NCI-H526 treated with DMSO at 0.1 percent for 48 hours (cell line): ENCODE data around the gene SUN5.
"Not testable (repeated sequence)": the region's sequence is repeated elsewhere in the genome, so short reads cannot be mapped to it uniquely, and the experiment has no call there.

Experiments
- DNase-seq: peaks from one replicate; lab custom pipeline; 2025; lab: John Stamatoyannopoulos, UW

Gene SUN5, protein sequence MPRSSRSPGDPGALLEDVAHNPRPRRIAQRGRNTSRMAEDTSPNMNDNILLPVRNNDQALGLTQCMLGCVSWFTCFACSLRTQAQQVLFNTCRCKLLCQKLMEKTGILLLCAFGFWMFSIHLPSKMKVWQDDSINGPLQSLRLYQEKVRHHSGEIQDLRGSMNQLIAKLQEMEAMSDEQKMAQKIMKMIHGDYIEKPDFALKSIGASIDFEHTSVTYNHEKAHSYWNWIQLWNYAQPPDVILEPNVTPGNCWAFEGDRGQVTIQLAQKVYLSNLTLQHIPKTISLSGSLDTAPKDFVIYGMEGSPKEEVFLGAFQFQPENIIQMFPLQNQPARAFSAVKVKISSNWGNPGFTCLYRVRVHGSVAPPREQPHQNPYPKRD

DNA sequence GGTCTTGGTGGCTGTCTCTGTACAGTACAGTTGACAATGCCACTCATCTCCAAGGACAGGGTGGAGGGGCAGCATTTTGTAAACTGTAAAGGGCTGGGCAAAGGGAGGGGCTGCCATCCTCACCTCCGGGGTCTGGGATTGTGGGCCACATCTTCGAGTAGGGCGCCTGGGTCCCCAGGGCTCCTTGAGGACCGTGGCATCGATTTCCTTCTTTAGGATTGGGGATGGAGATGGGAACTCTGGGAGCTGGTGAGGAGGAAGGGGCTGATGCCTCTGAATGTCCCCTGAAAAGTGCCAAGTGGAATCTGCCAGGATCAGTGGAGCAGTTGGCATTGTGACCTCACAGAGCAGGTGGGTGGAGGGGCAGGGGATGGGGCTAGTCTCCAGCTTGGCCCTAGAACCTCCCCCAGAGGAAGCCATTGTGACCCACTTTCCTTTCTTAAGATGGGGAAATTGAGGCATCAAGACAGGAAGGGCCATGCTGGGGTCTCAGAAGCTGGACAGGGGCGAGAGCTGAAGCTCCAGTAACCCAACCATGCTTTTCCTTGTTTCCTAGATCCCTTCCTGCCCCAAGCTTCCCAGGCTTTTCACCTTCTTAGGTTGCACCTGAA, at the start of gene SUN5:
Gene SUN5 (minus strand): TSS at position 293 of the 611 bp plus-strand sequence. CDS start 93 bp downstream, at position 200.
- no peak for DNase-seq

DNA sequence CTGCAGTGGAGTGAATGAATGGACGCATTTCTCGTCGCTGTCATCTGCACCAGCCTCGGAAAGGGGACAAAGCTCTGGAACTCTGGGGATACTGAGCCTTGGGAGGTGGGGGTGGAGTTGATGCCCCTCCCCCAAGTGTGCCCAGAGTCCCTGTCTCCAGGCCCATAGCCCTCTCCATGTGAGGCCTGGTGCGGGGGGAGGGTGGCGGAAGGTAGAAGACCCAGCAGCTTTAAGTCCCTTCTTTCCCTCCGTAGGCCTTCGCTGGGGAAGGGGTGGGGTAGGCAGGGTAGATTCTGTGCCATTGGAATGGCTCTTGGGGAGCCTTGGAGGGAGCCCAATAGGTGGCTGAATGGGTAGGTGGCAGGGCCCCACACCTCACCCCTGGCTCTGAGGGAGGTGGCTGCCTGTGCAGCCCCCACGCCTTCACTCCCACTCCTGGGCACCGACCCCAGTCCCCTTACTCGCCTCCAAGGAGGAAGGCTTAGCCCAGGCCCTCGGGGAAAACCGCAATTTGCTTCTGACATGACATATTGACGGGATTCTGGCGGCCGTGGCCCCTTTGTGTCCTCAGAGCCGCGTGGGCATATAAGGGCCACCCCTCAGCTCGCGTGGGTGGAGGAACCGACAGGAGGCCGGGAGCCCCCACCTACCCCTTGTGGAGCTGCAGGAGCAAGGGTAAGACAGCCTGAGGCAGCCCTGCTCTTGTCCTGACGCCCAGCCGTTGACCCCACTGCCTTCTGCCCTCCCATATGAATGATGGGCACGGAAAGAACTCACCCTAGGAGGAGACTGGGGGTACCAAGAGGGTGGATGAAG, 49.3 kb upstream of the SUN5 start, which contains the start of gene BPIFB3:
Gene BPIFB3 (plus strand): TSS at position 613 of the 816 bp plus-strand sequence. CDS start 1,533 bp downstream, outside the sequence.
- DNase-seq: no peak

DNA sequence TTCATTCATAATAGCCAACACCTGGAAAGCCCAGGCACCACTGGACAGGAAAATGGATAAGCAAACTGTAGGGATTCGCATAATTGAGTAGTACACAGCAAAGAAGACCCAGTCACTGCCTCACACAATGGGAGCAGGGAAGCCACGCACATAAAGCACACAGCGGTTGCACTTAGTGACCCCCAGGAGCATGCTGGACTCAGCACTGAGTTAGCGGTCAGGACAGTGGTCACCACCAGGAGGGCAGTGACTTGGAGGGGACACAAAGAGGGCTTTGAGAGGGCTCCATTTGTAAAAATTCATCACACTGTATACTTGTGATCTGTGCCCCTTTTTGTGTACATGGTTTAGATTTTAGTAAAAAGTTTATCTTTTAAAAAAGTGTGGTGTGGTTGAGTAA, 47.1 kb upstream of the SUN5 start:
- DNase-seq: no peak

DNA sequence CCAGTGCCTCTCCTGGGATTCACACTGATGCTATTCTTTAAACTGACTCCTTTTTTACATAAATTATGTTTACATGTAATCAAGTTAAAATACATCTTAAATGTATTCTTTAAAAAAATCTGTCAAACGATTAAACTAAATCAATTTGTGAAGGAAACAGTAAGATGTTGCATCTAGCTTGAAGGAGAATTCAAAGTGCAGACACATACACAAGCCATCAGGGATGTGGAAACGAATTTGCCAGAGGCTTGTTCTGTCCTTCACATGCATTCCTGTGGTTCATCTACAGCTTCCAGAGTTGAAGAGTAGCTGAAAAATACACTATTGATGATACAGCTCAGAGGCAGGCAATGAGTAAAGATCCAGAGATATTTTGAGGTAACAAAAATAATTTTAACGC, 42.2 kb upstream of the SUN5 start:
- no peak for DNase-seq

DNA sequence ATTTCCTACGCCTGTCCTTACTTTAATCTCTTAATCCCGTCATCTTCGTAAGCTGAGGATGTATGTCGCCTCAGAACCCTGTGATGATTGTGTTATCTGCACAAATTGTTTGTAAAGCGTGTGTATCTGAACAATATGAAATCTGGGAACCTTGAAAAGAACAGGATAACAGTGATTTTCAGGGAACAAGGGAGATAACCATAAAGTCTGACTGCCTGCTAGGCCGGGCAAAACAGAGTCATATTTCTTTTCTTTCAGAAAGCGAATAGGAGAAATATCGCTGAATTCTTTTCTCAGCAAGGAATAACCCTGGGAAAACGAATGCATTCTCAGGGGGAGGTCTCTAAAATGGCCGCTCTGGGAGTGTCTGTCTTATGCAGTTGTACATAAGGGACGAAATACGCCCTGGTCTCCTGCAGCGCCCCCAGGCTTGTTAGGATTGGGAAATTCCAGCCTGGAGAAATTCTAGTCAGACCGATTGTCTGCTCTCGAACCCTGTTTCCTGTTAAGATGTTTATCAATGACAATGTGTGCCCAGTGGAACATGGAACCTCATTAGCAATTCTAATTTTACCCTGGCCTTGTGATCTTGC, 41.0 kb upstream of the SUN5 start:
- DNase-seq: not testable (repeated sequence)

DNA sequence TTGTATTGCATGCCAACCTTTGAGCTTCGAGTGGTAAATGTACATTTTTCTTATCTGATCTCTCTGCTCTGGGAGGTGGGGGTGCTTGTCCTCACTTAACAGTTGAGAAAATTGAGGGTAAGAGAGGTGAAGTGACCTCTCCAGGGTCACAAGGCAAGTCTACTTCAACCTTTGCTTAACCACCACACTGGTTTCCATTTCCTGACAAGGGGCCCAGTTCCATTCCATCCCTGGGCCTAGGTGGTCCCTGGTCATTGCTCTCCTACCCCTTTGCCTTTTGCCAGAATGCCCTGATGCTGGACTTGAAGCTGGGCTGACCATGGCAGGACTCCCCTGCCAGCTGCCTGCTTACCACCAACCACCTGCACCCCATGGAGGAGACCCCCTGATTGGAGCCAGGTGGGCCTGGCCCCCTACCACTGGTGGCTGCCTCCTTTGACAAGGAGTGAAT, 39.5 kb upstream of the SUN5 start:
- DNase-seq: no peak

DNA sequence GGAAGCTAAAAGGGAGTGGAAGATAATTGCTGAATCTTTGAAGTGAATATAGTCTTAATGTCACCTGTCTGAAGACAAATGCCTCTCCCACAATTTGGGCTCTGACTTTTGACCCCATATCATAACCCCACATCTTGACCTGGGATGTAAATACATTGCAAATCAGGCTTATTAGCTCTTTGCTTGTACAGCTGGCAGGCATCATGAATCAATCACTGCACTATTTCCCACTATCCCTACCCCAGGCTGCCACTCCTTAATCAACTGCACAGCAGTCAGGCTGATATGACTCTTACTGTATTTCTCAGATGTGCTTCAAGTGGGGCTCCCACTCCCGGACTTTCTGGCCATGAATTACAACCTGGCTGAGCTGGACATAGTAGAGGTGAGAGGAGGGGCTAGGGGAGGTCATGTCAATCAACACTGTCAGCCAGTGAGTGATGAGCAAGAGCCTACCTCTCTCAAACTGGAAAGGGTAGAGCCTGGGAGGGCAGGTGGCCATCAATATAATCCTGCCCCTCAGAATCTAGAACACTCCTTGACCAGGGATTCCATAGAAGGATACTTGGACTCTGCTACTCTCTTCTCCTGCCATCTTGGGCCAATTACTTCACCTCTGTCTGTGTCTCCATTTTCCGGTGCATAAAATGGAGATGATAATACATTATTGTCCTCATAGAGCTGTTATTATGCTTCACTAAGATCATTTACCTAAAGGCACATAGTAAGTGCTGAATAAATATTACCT, 38.9 kb upstream of the SUN5 start:
- no peak for DNase-seq

DNA sequence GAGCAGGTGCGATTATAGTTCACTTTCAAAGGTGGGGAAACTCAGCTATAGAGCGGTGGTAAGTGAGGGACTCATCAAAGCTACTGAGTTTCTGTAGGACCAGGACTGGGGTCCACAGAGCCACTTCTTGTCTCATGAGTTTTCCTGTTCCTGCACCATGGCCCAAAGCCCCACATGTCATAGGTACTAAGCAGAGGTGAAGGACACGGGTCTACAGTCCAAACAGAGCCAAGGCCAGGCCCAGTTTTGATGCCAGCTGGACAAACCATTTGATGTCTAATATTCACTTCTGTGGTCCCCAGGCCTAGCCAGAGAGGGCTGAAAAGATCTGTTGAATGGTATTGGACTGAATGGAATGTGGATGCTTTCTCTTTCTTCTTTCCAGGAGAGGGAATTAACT, 38.2 kb upstream of the SUN5 start:
- DNase-seq: no peak

DNA sequence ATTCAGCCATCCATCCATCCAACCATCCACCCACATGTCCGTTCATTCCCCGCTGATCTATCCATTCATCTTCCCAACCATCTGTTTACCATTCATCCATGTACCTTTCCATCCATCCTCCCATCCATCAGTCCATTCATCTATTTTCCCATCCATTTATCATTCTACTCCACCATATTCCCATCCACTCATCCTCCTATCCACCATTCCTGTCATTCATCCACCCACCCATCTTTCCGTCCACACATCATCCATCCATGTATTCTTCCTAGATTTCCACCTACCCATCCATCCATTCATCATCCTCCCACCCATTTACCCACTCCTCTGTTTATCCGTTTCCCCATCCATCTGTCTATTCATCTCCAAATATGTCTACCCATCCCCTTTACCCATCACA, 34.0 kb upstream of the SUN5 start:
- DNase-seq: no peak

DNA sequence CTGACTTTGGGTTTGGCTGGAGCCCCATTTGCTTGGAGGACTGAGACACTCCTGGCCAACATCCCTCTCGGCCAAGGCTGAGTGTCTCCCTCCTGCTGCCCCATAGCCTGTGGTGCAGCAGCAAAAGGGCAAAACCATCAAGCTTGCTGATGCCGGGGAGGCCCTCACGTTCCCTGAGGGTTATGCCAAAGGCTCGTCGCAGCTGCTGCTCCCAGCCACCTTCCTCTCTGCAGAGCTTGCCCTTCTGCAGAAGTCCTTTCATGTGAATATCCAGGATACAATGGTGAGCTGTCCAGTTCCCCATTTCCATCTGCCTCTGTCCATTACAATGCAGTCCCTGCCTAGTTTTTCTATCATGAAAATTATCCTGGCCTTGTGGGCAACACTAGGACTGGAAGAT, 33.2 kb upstream of the SUN5 start:
- no peak for DNase-seq

DNA sequence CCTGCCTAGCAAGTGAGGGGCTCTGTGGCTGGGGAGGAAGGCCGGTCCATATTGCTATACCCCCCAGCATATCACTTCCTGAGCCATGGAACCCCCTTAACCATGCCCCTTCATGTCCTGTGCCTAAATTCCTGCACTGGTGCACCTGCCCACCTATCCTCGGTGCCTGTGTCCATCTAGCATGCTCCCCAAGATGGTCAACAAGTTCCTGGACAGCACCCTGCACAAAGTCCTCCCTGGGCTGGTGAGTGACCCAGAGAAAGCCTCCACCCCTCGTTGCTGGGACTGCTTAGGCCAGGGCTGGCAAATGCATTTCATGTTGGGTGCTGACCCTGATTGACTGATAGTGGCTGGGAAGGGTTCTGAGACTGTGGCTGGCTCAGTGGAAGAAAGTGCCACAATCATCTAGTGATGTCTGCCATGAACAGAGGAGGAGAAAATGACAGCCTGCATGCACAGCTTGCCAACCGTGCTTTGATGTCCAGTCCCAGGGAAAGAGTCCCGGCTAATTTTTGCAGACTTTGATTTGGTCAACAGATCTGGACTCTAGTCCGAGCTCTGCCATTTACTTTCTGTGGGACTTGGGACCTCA, 30.8 kb upstream of the SUN5 start:
- no peak for DNase-seq

DNA sequence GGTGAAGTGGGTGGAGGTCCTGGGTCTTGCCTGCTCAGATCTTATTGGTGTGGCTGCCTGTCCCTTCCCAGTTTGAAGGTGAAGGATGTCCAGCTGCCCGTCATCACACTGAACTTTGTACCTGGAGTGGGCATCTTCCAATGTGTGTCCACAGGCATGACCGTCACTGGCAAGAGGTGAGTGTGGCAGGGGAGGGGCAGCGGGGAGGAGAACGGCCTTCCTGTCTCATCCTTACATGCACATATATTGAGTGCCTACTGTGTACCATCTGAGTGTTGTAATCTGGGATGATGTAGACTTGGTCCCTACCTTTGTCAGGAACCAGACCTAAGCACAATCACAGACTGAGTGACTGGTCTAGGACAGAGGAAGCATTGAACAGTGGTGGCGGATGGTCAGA, 29.9 kb upstream of the SUN5 start:
- no peak for DNase-seq

DNA sequence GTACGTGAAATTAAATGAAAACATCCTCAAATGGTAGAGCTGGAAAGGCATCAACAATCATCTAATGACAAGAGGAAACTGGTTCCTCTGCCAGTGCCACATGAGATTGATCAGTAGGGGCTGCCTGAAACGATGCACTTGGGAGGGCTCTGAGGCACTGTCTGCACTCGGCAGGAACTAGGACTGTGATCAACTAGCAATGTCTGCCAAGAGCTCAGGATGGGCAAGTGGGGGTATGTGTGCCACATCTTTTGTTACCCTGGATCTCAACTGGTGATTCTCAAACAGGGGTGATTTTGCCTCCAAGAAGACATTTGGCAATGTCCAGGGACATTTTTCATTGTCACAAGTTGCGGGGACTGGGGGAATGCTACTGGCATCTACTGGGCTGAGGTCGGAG, 29.1 kb upstream of the SUN5 start:
- no peak for DNase-seq

DNA sequence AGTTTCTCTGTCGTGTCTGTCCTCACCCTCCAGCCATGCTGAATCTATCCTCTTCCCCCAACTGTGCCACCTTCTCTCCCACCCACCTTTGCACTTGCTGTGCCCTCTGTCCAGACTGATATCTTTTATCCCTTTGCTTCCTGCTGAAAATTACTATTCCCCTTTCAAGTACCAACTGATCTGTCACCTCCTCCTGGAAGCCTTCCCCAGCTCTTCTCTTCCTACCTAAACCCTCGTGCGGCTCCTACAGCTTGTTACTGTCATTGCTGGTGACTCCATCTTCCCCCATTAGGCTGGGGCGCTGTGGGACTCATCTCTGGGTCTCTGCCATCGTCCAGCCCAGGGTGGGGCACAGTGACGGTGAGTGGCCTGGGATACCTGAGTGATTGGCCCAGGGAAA, 28.3 kb upstream of the SUN5 start:
- DNase-seq: no peak

DNA sequence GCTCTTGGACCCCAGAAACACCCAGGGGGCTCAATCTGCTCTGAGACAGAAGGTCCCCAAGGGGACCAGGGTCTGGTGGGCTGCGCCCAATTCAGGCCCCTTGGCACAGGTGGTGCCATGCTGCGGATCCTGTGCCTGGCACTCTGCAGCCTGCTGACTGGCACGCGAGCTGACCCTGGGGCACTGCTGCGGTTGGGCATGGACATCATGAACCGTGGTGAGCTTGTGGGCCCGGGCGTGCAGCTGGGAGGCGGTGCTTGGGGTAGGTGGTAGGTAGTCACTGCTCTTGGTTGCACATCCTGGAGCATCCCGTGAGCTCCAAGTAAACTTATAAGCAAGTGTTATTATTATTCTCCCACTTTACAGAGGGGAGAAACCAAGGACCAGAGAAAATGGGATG, 27.3 kb upstream of the SUN5 start, which contains the start of gene BPIFB6:
Gene BPIFB6 (plus strand): TSS at position 118 of the 400 bp plus-strand sequence. CDS start 0 bp downstream, at position 118.
- DNase-seq: no peak

DNA sequence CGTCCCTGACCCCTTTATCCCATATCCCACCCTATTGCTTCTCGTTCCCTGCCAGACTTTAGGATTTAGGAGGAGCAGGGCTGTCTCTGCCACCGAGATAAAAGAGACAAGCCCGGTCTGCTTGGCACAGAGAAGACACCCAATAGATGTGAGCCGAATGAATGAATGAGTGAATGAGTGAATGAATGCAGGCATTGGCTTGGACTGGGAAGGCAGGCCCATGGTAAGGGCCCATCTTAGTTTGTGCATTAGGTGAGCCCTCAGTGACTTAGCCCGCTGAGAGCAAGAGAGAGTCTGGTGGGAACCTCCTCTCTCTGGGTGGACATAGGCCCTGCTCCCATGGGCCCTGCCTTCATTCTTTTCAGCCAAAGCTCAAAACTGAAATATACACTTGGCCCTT, 26.3 kb upstream of the SUN5 start:
- DNase-seq: no peak

DNA sequence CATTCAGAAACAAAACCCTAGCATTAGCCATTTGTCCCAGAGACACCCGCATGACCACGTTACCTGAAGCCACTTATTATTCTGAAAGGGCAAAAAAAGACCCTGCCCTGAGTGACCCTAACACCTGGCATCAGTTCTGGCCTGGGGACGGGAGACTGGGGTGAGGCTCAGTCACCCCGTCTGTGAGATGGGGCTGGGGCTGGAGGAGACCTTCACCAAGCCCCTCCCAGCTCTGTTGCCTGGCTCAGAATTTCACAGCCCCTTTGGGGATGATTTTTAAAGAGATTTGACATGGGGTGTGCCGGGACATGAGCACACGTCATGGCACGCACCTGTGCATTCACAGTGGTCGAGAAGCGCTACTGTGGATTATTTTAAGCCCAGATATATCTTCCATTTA, 25.8 kb upstream of the SUN5 start:
- no peak for DNase-seq

DNA sequence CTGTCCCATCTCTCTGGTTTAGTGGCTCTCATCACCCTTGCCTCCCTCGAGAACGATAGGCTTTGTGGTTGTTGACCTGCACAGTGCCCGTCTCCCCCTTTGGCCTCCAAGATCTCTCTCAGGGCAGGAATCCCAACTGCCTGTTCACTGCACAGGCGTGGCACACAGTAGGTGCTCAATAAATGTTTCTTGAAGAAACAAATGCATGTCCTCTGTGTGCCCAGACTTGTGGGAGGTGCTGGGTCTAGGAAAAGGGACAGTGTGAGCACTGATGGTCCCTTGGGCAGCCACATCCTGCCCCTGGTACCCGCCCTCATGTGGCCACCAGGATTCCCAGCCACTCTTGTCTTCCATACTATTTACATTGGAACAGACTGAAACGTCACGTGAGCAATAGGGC, 24.6 kb upstream of the SUN5 start:
- DNase-seq: no peak

DNA sequence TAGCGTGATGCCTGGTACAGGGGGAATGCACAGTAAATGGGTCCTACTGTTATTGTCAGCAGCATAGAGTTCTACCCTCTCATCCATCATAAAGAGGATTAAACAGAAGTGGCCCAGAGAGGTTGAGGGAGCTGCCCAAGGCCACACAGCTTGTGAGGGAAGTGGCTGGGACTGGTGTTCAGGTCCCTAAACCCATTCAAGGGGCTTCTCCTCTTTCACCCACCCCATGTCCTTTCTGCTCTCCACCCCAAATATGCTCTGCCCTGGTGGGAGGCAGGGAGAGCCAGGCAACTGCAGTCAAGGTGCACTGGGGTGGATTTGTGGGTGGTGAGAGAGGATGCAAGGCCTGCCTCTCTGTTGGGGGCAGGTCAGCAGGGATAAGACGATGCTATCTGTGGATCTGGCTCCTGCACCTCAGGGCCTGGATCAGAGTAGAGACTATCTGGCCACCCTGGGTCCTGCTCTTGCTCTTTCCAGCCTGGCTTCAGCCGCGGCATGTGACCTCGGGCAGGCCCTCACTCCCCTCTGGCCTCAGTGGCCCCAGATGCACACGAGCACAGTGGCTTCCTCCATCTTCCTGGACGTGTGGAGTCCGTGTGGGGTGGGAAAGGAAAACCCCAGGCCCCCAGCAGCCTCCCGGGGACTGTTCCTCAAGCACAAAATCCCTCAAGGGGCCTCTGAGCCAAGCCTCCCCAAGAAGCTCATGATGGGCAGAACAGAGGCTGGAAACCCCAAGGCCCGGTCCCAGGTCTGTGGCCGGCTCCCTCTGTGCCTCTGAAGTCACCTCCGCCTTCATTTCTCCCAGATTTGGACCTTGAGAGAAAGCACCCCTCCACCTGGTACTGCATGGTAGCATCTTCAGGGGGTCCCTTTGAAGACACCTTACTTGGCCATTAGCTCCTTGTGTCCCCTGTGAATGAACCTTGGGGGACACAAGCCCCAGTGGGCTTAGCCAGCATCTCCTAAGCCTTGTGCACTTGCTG, 23.8 kb upstream of the SUN5 start:
- no peak for DNase-seq
